Smooth muscle cell of the brain vasculature (primary cell): Measurements from ENCODE around the gene IER5.

Experiments
- DNase-seq: peaks from one replicate; pipeline ENCODE4 v3.0.0-alpha.2; 2012; ENCODE audit warnings: low read depth, low spot score

Gene IER5

GRCh38 chr1:181099152-181100014, 10.9 kb downstream of the IER5 start:
- no peak for DNase-seq

GRCh38 chr1:181100015-181100905, 11.8 kb downstream of the IER5 start:
- no peak for DNase-seq

- DNase-seq = no peak
These were observed 12.4 kb downstream of the IER5 start for GRCh38 chr1:181100934-181101333.

GRCh38 chr1:181101581-181102226, 13.2 kb downstream of the IER5 start:
- DNase-seq = no peak

GRCh38 chr1:181102841-181103240, 14.3 kb downstream of the IER5 start:
- no peak for DNase-seq

GRCh38 chr1:181103399-181103798, 14.9 kb downstream of the IER5 start:
- no peak for DNase-seq

- DNase-seq = no peak
These were observed 15.7 kb downstream of the IER5 start for GRCh38 chr1:181104042-181104789.

GRCh38 chr1:181104790-181105133, 16.3 kb downstream of the IER5 start:
- DNase-seq = no peak

- DNase-seq = no peak
These were observed 16.9 kb downstream of the IER5 start for GRCh38 chr1:181105134-181106021.

GRCh38 chr1:181106022-181106312, 17.5 kb downstream of the IER5 start:
- no peak for DNase-seq

GRCh38 chr1:181106479-181106878, 18.0 kb downstream of the IER5 start:
- no peak for DNase-seq

GRCh38 chr1:181107711-181108110, 19.2 kb downstream of the IER5 start:
- DNase-seq = no peak

GRCh38 chr1:181108304-181108867, 19.9 kb downstream of the IER5 start:
- no peak for DNase-seq

GRCh38 chr1:181110013-181110412, 21.5 kb downstream of the IER5 start:
- DNase-seq = no peak

- DNase-seq = no peak
These were observed 23.1 kb downstream of the IER5 start for GRCh38 chr1:181111559-181111958.

- no peak for DNase-seq
These were observed 23.8 kb downstream of the IER5 start for GRCh38 chr1:181112071-181112929.

GRCh38 chr1:181113059-181113641, 24.6 kb downstream of the IER5 start:
- no peak for DNase-seq

- no peak for DNase-seq
These were observed 26.3 kb downstream of the IER5 start for GRCh38 chr1:181114574-181115367.
